Coronary artery (tissue), 2 donors: Measurements from ENCODE around the gene TMEM95.
A peak's percentile ranks its signal among the peaks of the same experiment; 100 is the strongest.
"Not testable (repeated sequence)": the region's sequence is repeated elsewhere in the genome, so short reads cannot be mapped to it uniquely, and the experiment has no call there.

Experiments used
- DNase-seq: peaks from one replicate; pipeline ENCODE4 v3.0.0-alpha.2; 2017; ENCODE audit warnings: low spot score
- H3K27ac ChIP-seq, 2 donors: fragments of 200-600 bp; sonication (generic); one replicate each; pipeline ENCODE4 v1.5.1; 2016 to 2019
- H3K4me3 ChIP-seq: fragments of 200-600 bp; sonication (generic); 2 replicates; pipeline ENCODE4 v1.5.1; 2016; ENCODE audit warnings: mild to moderate bottlenecking, moderate library complexity
- TF ChIP-seq, protein P1 (sequence below): fragments of 200-600 bp; sonication (generic); IDR thresholded peaks from one replicate; pipeline ENCODE4 v1.5.1; 2019; ENCODE audit warnings: antibody characterized with exemption

Gene TMEM95

GRCh38 chr17:7355573-7355972, 617 bp downstream of the TMEM95 start:
- peak overlapping the region in 1 of 2 donors; percentile 42 for H3K27ac ChIP-seq
- TF ChIP-seq, protein P1, sequence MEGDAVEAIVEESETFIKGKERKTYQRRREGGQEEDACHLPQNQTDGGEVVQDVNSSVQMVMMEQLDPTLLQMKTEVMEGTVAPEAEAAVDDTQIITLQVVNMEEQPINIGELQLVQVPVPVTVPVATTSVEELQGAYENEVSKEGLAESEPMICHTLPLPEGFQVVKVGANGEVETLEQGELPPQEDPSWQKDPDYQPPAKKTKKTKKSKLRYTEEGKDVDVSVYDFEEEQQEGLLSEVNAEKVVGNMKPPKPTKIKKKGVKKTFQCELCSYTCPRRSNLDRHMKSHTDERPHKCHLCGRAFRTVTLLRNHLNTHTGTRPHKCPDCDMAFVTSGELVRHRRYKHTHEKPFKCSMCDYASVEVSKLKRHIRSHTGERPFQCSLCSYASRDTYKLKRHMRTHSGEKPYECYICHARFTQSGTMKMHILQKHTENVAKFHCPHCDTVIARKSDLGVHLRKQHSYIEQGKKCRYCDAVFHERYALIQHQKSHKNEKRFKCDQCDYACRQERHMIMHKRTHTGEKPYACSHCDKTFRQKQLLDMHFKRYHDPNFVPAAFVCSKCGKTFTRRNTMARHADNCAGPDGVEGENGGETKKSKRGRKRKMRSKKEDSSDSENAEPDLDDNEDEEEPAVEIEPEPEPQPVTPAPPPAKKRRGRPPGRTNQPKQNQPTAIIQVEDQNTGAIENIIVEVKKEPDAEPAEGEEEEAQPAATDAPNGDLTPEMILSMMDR: no peak
- no peak for DNase-seq
- H3K4me3 ChIP-seq: no peak overlapping the region

DNA sequence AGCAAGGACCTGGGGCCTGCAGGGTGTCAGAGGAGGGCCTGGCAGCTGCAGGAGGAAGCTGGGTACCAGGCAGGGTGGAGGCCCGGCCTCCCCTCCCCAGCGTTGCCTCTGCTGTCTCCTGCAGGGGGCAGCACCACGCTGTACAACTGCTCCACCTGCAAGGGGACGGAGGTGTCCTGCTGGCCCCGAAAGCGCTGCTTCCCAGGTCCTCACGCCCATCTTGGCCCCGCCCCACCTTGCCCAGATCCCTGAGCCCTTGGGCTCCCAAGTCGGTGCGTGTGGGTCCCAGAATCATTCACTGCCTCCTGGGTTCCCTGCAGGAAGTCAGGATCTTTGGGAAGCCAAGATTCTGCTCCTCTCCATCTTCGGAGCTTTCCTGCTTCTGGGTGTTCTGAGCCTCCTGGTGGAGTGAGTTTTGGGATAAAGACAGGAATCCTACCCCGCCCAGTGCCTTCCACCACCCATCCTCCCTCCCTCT, 1.2 kb downstream of the TMEM95 start:
- no peak overlapping the region for H3K4me3 ChIP-seq
- no peak for DNase-seq
- peak overlapping the region in 1 of 2 donors; percentile 39 for H3K27ac ChIP-seq
- TF ChIP-seq, protein P1: peak; percentile 54

DNA sequence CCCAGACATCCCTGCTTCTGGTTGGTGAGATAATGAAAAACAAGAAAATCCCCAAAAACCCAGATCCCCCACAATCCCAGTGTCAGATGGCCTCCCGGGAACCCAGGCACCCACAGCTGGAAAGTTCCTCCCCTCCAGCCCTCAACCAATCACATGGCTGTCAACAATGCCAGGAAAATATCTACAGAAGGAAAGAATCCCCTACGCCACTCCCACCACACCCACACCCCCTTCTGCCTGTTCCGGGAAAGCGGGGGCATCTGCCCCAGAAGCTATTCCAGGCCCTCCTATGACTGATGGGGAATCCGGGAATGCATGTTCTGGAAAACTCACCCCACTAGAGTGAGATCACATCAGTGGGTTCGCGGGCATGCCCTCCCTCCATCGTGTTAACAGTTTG, 1.8 kb downstream of the TMEM95 start:
- DNase-seq: no peak
- Histone ChIP-seq H3K27ac (peak overlapping the region in 1 of 2 donors; percentile 39), H3K4me3 (no peak overlapping the region)
- TF ChIP-seq, protein P1: no peak

DNA sequence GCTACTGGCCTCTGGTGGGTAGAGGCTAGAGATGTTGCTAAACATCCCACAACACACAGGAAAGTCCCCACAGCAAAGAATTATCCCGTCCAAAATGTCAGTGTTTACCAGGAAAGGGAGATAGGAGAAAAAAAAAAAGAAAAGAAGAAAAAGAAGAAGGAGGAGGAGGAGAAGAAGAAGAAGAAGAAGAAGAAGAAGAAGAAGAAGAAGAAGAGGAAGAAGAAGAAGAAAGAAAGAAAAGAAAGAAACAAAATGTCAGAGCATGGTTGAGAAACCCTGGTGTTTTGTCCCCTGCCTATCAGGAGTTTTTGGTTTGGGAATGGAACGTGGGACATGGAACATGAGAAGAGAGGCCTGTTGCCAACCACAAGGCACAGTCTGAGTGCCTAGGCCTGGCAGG, 2.4 kb downstream of the TMEM95 start:
- TF ChIP-seq, protein P1: no peak

DNA sequence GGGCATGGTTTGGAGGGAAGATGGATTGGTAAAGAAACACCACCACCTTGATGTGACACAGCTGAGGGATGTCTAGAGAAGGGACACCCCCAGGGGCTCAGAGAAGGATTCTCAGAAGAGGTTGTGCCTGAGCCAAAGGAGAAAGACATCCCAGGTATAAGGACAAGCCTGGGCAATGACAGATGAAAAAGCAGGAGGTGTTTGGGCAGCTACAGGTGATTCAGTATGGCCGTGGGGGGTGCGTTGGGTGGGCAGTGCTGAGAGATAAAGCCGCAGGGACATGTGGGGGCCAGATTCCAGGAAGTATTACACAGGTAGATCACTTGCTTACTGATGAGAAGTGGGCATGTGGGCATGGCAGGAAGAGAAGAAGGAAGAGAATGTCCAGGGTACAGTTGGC, 7.0 kb downstream of the TMEM95 start:
- H3K4me3 ChIP-seq: no peak overlapping the region

More for the DNA sequence above, 2.4 kb downstream of the TMEM95 start:
- no peak overlapping the region for H3K4me3 ChIP-seq
- no peak for DNase-seq
- no peak overlapping the region for H3K27ac ChIP-seq

DNA sequence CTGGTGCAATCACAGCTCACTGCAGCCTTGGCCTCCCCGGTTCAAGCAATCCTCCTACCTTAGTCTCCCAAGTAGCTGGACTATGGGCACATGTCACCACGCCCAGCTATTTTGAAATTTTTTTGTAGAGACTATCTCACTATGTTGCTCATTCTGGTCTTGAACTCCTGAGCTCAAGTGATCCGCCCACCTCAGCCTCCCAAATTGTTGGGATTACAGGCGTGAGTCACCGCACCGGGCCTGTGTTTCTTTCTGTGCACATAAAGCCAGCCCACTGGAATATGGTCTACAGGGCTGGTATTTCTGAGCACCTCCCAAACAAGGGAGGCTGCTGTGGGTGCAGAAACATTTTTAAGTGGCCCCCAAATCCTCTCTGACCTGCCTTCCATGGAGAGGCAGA, 8.4 kb downstream of the TMEM95 start:
- Histone ChIP-seq H3K4me3 (no peak overlapping the region), H3K27ac (no peak overlapping the region)
- TF ChIP-seq, protein P1: no peak
- DNase-seq: no peak

More for the DNA sequence above, 7.0 kb downstream of the TMEM95 start:
- TF ChIP-seq, protein P1: no peak
- H3K27ac ChIP-seq: no peak overlapping the region
- DNase-seq: no peak

- not testable (repeated sequence) for H3K4me3 ChIP-seq
These were observed 11.0 kb downstream of the TMEM95 start for GRCh38 chr17:7365963-7366362.

GRCh38 chr17:7367083-7367482, 12.1 kb downstream of the TMEM95 start:
- no peak overlapping the region for H3K27ac ChIP-seq
- TF ChIP-seq, protein P1: no peak
- no peak for DNase-seq
- H3K4me3 ChIP-seq: no peak overlapping the region

More at GRCh38 chr17:7365963-7366362, 11.0 kb downstream of the TMEM95 start:
- not testable (repeated sequence) for H3K27ac ChIP-seq, DNase-seq
